GM23248 (cell line): ENCODE measurements around the gene RNASEH2C.

Source experiments
- EZH2 ChIP-seq: fragments of 200-600 bp; sonication (generic); IDR thresholded peaks from 2 replicates; pipeline ENCODE4 v1.6.1; 2018; ENCODE audit warnings: antibody characterized with exemption, mild to moderate bottlenecking; ENCODE audit not compliant: insufficient read depth, poor library complexity, severe bottlenecking
- EZH2phosphoT487 ChIP-seq: fragments of 200-600 bp; sonication (generic); IDR thresholded peaks from 2 replicates; pipeline ENCODE4 v1.6.1; 2018; ENCODE audit warnings: antibody characterized with exemption, moderate library complexity, mild to moderate bottlenecking, low read depth; ENCODE audit not compliant: insufficient read depth

- TF ChIP-seq EZH2 (no peak), EZH2phosphoT487 (no peak)
These were observed at the start of gene RNASEH2C for GRCh38 chr11:65720211-65720934.
